ENCODE results near the gene ADAMTS12. TPM values are rescaled to one million over a fixed set of nuclear protein-coding genes. Genes with fewer than 3 reads are reported as not detected.

The ADAMTS12 gene
- total and polyA plus RNA-seq, 5 donors from 2014 or later, result not detected

DNA sequence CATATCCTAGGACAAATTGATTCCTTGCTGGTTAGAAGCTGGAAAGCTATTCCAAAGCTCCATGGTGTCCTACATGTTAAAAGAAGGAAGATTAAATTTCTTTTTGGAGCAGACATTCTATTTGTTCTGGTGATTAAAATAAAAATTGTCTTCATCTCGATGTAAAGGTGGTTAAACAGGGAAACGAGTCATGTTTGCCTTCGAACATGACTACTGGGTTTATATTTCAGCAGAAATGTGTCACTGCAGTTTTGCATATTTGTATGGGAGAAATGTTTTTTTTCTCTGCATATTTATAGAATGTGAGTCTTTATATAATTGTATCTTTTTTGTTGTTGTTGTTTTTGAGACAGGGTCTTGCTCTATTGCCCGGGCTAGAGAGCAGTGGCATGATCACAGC lies 36.4 kb downstream of the ADAMTS12 start:
- Histone ChIP-seq H3K27ac (ENCODE audit: insufficient read depth, low read length, poor library complexity, severe bottlenecking) (no peak overlapping the region), H3K27me3 (ENCODE audit: control insufficient read depth, insufficient read depth, low read length) (peaks cover 6% of the 10 kb centered on the region), H3K36me3 (ENCODE audit: control insufficient read depth, insufficient read depth, low read length) (no peaks in the 10 kb centered on the region), H3K4me1 (ENCODE audit: control insufficient read depth, insufficient read depth, low read length, poor library complexity, severe bottlenecking) (peaks cover 1% of the 10 kb centered on the region), H3K4me3 (ENCODE audit: low read depth, low read length) (no peak overlapping the region), H3K9me3 (ENCODE audit: control insufficient read depth in 2 of 2, low read length in 2 of 2) (no peaks in the 10 kb centered on the region)
- Mint-ChIP-seq H3K9me3 (peaks cover 0 to 4% (median 0%) of the 10 kb centered on the region in 7 donors), H3K27ac (no peak overlapping the region), H3K4me1 (peaks cover 0 to 25% (median 8%) of the 10 kb centered on the region in 4 donors), H3K27me3 (peaks cover 24% of the 10 kb centered on the region), H3K4me3 (no peak overlapping the region), H3K36me3 (no peaks in the 10 kb centered on the region)
- ATAC-seq (ENCODE audit: low read depth in 2 of 2) (no peak), DNase-seq (no peak)

DNA sequence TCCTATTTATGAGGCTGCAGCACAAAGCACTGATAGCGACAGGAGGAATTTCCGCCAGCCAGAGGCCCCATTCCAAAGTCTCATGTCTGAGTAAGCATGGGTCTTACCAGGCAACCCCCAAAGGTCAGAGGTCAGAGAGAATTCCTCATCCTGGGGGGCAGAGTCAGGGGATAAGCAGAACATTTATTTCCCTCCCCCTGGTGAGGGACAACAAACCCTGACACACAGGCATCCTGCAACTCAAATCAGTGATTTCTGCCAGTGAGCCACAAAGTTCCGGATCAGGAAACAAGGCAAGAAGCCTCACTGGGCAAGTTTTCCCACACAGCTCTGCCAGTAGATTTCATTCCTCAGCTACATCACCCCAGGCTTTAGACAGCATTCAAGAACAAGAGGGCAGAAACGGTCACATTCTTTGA lies 37.0 kb downstream of the ADAMTS12 start:
- peaks cover 0 to 4% (median 0%) of the 10 kb centered on the region in 7 donors for H3K9me3 Mint-ChIP-seq
- Histone ChIP-seq H3K4me3 (ENCODE audit: low read depth, low read length) (no peak overlapping the region), H3K27ac (ENCODE audit: insufficient read depth, low read length, poor library complexity, severe bottlenecking) (no peak overlapping the region), H3K4me1 (ENCODE audit: control insufficient read depth, insufficient read depth, low read length, poor library complexity, severe bottlenecking) (peaks cover 7% of the 10 kb centered on the region), H3K36me3 (ENCODE audit: control insufficient read depth, insufficient read depth, low read length) (no peaks in the 10 kb centered on the region), H3K9me3 (ENCODE audit: control insufficient read depth in 2 of 2, low read length in 2 of 2) (no peaks in the 10 kb centered on the region), H3K27me3 (ENCODE audit: control insufficient read depth, insufficient read depth, low read length) (peaks cover 6% of the 10 kb centered on the region)
- H3K4me1 Mint-ChIP-seq, result peaks cover 2 to 32% (median 12%) of the 10 kb centered on the region in 4 donors
- peaks cover 24% of the 10 kb centered on the region for H3K27me3 Mint-ChIP-seq
- no peak overlapping the region for H3K4me3 Mint-ChIP-seq
- ATAC-seq (ENCODE audit: low read depth in 2 of 2), result no peak
- no peaks in the 10 kb centered on the region for H3K36me3 Mint-ChIP-seq
- no peak for DNase-seq
- H3K27ac Mint-ChIP-seq, result no peak overlapping the region

- DNase-seq, result no peak
- no peak overlapping the region for H3K27ac Mint-ChIP-seq
- peaks cover 0 to 4% (median 0%) of the 10 kb centered on the region in 7 donors for H3K9me3 Mint-ChIP-seq
- H3K27ac ChIP-seq (ENCODE audit: insufficient read depth, low read length, poor library complexity, severe bottlenecking), result no peak overlapping the region
- H3K27me3 ChIP-seq (ENCODE audit: control insufficient read depth, insufficient read depth, low read length), result peaks cover 6% of the 10 kb centered on the region
- ATAC-seq (ENCODE audit: low read depth in 2 of 2), result no peak
- H3K36me3 Mint-ChIP-seq, result no peaks in the 10 kb centered on the region
- H3K4me1 Mint-ChIP-seq, result peaks cover 2 to 29% (median 7%) of the 10 kb centered on the region in 4 donors
- H3K4me1 ChIP-seq (ENCODE audit: control insufficient read depth, insufficient read depth, low read length, poor library complexity, severe bottlenecking), result peaks cover 8% of the 10 kb centered on the region
- H3K4me3 Mint-ChIP-seq, result no peak overlapping the region
- H3K36me3 ChIP-seq (ENCODE audit: control insufficient read depth, insufficient read depth, low read length), result no peaks in the 10 kb centered on the region
- no peaks in the 10 kb centered on the region for H3K9me3 ChIP-seq (ENCODE audit: control insufficient read depth in 2 of 2, low read length in 2 of 2)
- H3K27me3 Mint-ChIP-seq, result peaks cover 21% of the 10 kb centered on the region
- H3K4me3 ChIP-seq (ENCODE audit: low read depth, low read length), result no peak overlapping the region
Measured at GRCh38 chr5:33852837-33853236, 39.0 kb downstream of the ADAMTS12 start.

- Mint-ChIP-seq H3K27me3 (peaks cover 20% of the 10 kb centered on the region), H3K4me3 (no peak overlapping the region), H3K4me1 (peaks cover 2 to 24% (median 7%) of the 10 kb centered on the region in 4 donors), H3K36me3 (no peaks in the 10 kb centered on the region), H3K9me3 (peaks cover 0 to 4% (median 0%) of the 10 kb centered on the region in 7 donors), H3K27ac (no peak overlapping the region)
- Histone ChIP-seq H3K4me1 (ENCODE audit: control insufficient read depth, insufficient read depth, low read length, poor library complexity, severe bottlenecking) (peaks cover 8% of the 10 kb centered on the region), H3K27ac (ENCODE audit: insufficient read depth, low read length, poor library complexity, severe bottlenecking) (no peak overlapping the region), H3K27me3 (ENCODE audit: control insufficient read depth, insufficient read depth, low read length) (peaks cover 6% of the 10 kb centered on the region), H3K4me3 (ENCODE audit: low read depth, low read length) (no peak overlapping the region), H3K36me3 (ENCODE audit: control insufficient read depth, insufficient read depth, low read length) (no peaks in the 10 kb centered on the region), H3K9me3 (ENCODE audit: control insufficient read depth in 2 of 2, low read length in 2 of 2) (no peaks in the 10 kb centered on the region)
- no peak for DNase-seq
- ATAC-seq (ENCODE audit: low read depth in 2 of 2), result no peak
Measured at GRCh38 chr5:33852319-33852718, 39.5 kb downstream of the ADAMTS12 start.

DNA sequence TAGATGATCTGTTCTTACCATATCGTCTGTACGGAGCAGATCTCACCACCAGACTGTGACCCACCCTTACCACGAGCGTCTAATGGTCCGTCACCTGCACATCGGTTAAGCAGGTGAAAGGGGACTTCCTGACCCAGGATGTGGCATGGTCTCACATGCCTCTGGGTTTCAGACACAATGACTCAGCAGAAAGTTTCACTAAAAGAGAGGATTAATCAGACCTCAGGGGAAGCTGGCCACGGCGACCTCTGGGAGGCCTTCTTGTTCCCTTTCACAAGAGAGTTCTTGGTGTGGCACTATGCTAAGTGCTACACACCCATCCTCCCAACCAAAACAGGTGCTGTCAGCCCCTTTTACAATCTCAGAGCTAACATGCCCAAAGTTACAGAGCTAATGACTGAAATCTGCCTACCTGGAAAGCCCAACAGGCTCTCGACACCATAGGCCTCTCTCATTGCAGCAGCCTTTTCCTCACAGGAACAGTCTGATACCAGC lies 41.6 kb downstream of the ADAMTS12 start:
- Mint-ChIP-seq H3K9me3 (no peaks in the 10 kb centered on the region), H3K4me3 (peak overlapping the region in 3 of 4 donors; percentile 20 to 56 (median 38)), H3K27me3 (peaks cover 12% of the 10 kb centered on the region), H3K36me3 (no peaks in the 10 kb centered on the region), H3K27ac (peak overlapping the region in 2 of 3 donors; percentile 16 to 71), H3K4me1 (peaks cover 2 to 17% (median 7%) of the 10 kb centered on the region in 4 donors)
- no peaks in the 10 kb centered on the region for H3K36me3 ChIP-seq (ENCODE audit: control insufficient read depth, insufficient read depth, low read length)
- no peak overlapping the region for H3K27ac ChIP-seq (ENCODE audit: insufficient read depth, low read length, poor library complexity, severe bottlenecking)
- ATAC-seq (ENCODE audit: low read depth in 2 of 2) (peak; percentile 43 to 77), DNase-seq (peak in 2 of 3 donors; percentile 20 to 82)
- H3K4me3 ChIP-seq (ENCODE audit: low read depth, low read length), result peak overlapping the region; percentile 48
- H3K27me3 ChIP-seq (ENCODE audit: control insufficient read depth, insufficient read depth, low read length), result peaks cover 4% of the 10 kb centered on the region
- H3K9me3 ChIP-seq (ENCODE audit: control insufficient read depth in 2 of 2, low read length in 2 of 2), result no peaks in the 10 kb centered on the region
- peaks cover 8% of the 10 kb centered on the region for H3K4me1 ChIP-seq (ENCODE audit: control insufficient read depth, insufficient read depth, low read length, poor library complexity, severe bottlenecking)

DNA sequence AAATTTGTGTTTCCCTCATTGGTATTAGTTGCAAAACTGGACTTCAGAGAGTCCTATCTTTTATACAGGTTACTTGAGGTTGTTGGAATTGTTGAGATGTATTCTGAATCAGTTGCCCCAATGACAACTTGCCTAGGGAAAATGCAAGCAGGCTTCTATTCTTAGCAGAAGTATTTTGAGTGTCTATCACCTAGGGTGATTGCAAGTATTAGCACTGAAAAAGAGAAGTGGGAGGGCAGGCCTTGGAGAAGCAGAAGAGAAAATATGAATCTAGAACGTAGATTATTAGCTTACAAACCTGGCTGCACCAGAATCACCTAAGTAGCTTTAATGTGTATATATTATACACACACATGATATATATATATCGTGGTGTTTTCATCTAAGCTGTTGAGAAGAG lies 43.2 kb downstream of the ADAMTS12 start:
- no peaks in the 10 kb centered on the region for H3K9me3 ChIP-seq (ENCODE audit: control insufficient read depth in 2 of 2, low read length in 2 of 2)
- H3K4me1 Mint-ChIP-seq, result peaks cover 2 to 17% (median 7%) of the 10 kb centered on the region in 4 donors
- H3K27me3 ChIP-seq (ENCODE audit: control insufficient read depth, insufficient read depth, low read length), result peaks cover 3% of the 10 kb centered on the region
- no peak overlapping the region for H3K27ac ChIP-seq (ENCODE audit: insufficient read depth, low read length, poor library complexity, severe bottlenecking)
- H3K4me3 ChIP-seq (ENCODE audit: low read depth, low read length), result no peak overlapping the region
- H3K27ac Mint-ChIP-seq, result no peak overlapping the region
- no peak for ATAC-seq (ENCODE audit: low read depth in 2 of 2)
- no peaks in the 10 kb centered on the region for H3K36me3 ChIP-seq (ENCODE audit: control insufficient read depth, insufficient read depth, low read length)
- peaks cover 8% of the 10 kb centered on the region for H3K4me1 ChIP-seq (ENCODE audit: control insufficient read depth, insufficient read depth, low read length, poor library complexity, severe bottlenecking)
- no peak overlapping the region for H3K4me3 Mint-ChIP-seq
- peaks cover 0 to 3% (median 0%) of the 10 kb centered on the region in 7 donors for H3K9me3 Mint-ChIP-seq
- peaks cover 4% of the 10 kb centered on the region for H3K27me3 Mint-ChIP-seq
- DNase-seq, result no peak
- H3K36me3 Mint-ChIP-seq, result no peaks in the 10 kb centered on the region

DNA sequence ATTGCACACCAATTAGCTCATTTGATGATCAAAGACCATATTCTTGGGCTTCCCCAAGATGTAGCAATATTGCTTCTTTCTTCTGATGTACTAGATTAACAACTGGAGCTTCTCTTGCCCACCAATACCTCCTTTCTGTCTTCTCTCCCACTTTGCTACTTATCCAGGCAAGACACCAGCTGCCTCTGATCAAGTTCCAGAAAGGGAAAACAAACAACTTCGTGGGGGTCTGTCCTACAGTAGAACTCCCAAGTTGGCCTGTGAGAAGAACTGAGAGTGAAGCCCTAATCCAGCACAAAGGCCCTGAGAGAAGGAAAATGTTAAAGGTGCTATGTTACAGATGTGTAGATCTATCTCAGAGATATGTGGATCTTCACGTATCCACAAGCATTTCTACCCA lies 44.9 kb downstream of the ADAMTS12 start:
- no peak overlapping the region for H3K27ac ChIP-seq (ENCODE audit: insufficient read depth, low read length, poor library complexity, severe bottlenecking)
- no peak overlapping the region for H3K4me3 Mint-ChIP-seq
- peaks cover 4% of the 10 kb centered on the region for H3K27me3 Mint-ChIP-seq
- H3K27ac Mint-ChIP-seq, result no peak overlapping the region
- H3K36me3 Mint-ChIP-seq, result no peaks in the 10 kb centered on the region
- H3K36me3 ChIP-seq (ENCODE audit: control insufficient read depth, insufficient read depth, low read length), result no peaks in the 10 kb centered on the region
- H3K4me1 Mint-ChIP-seq, result peaks cover 2 to 13% (median 7%) of the 10 kb centered on the region in 4 donors
- H3K27me3 ChIP-seq (ENCODE audit: control insufficient read depth, insufficient read depth, low read length), result no peaks in the 10 kb centered on the region
- H3K9me3 Mint-ChIP-seq, result peaks cover 0 to 7% (median 0%) of the 10 kb centered on the region in 7 donors
- no peak for DNase-seq
- ATAC-seq (ENCODE audit: low read depth in 2 of 2), result no peak
- H3K4me1 ChIP-seq (ENCODE audit: control insufficient read depth, insufficient read depth, low read length, poor library complexity, severe bottlenecking), result peaks cover 8% of the 10 kb centered on the region
- H3K4me3 ChIP-seq (ENCODE audit: low read depth, low read length), result no peak overlapping the region
- no peaks in the 10 kb centered on the region for H3K9me3 ChIP-seq (ENCODE audit: control insufficient read depth in 2 of 2, low read length in 2 of 2)

GRCh38 chr5:33843579-33843978 lies 48.2 kb downstream of the ADAMTS12 start:
- ATAC-seq (ENCODE audit: low read depth in 2 of 2) (no peak), DNase-seq (no peak)
- no peak overlapping the region for H3K4me3 ChIP-seq (ENCODE audit: low read depth, low read length)
- no peaks in the 10 kb centered on the region for H3K9me3 ChIP-seq (ENCODE audit: control insufficient read depth in 2 of 2, low read length in 2 of 2)
- no peaks in the 10 kb centered on the region for H3K27me3 ChIP-seq (ENCODE audit: control insufficient read depth, insufficient read depth, low read length)
- peak overlapping the region in 1 of 4 donors; percentile 89 for H3K4me3 Mint-ChIP-seq
- no peaks in the 10 kb centered on the region for H3K36me3 Mint-ChIP-seq
- H3K4me1 Mint-ChIP-seq, result peaks cover 0 to 10% (median 2%) of the 10 kb centered on the region in 4 donors
- peaks cover 0 to 7% (median 1%) of the 10 kb centered on the region in 7 donors for H3K9me3 Mint-ChIP-seq
- no peak overlapping the region for H3K27ac ChIP-seq (ENCODE audit: insufficient read depth, low read length, poor library complexity, severe bottlenecking)
- peaks cover 4% of the 10 kb centered on the region for H3K27me3 Mint-ChIP-seq
- no peak overlapping the region for H3K27ac Mint-ChIP-seq
- H3K4me1 ChIP-seq (ENCODE audit: control insufficient read depth, insufficient read depth, low read length, poor library complexity, severe bottlenecking), result peaks cover 4% of the 10 kb centered on the region
- no peaks in the 10 kb centered on the region for H3K36me3 ChIP-seq (ENCODE audit: control insufficient read depth, insufficient read depth, low read length)

Data from CD4-positive, CD25-positive, alpha-beta regulatory T cell (primary cell).